OCI-LY7 (cell line): ENCODE results near the gene CHRM5.

Experiments used
- CTCF ChIP-seq: fragments of 200-600 bp; sonication (generic); conservative IDR thresholded peaks from 2 replicates; pipeline ENCODE4 v1.5.1; 2014; ENCODE audit warnings: mild to moderate bottlenecking, antibody characterized with exemption, low read length, moderate library complexity, mixed read lengths
- EZH2phosphoT487 ChIP-seq: fragments of 200-600 bp; sonication (generic); IDR thresholded peaks from 2 replicates; pipeline ENCODE4 v1.6.1; 2018; ENCODE audit warnings: low read depth, borderline replicate concordance, mild to moderate bottlenecking, mixed run types, antibody characterized with exemption, low read length, moderate library complexity, mixed read lengths

GRCh38 chr15:34099914-34100313 lies 131.6 kb downstream of the CHRM5 start:
- no peak for TF ChIP-seq CTCF
- no peak for TF ChIP-seq EZH2phosphoT487
